ENCODE results near the gene WNT11.

WNT11 gene

GRCh38 chr11:76224461-76225121 is 18.3 kb upstream of the WNT11 start:
- DNase-seq (ENCODE audit: extremely low spot score, insufficient read length, low read depth) (no peak), FAIRE-seq (no peak)

- no peak for FAIRE-seq
- DNase-seq (ENCODE audit: extremely low spot score, insufficient read length, low read depth), result no peak
These were observed 15.1 kb upstream of the WNT11 start for GRCh38 chr11:76221365-76221764.

- DNase-seq (ENCODE audit: extremely low spot score, insufficient read length, low read depth) (no peak), FAIRE-seq (no peak)
These were observed 12.9 kb upstream of the WNT11 start for GRCh38 chr11:76219243-76219642.

- DNase-seq (ENCODE audit: extremely low spot score, insufficient read length, low read depth) (no peak), FAIRE-seq (no peak)
These were observed 12.3 kb upstream of the WNT11 start for GRCh38 chr11:76218449-76219178.

GRCh38 chr11:76217653-76218160 is 11.4 kb upstream of the WNT11 start:
- FAIRE-seq (no peak), DNase-seq (ENCODE audit: extremely low spot score, insufficient read length, low read depth) (no peak)

- FAIRE-seq, result no peak
- no peak for DNase-seq (ENCODE audit: extremely low spot score, insufficient read length, low read depth)
These were observed 10.4 kb upstream of the WNT11 start for GRCh38 chr11:76216536-76217325.

- FAIRE-seq, result no peak
These were observed 9.6 kb upstream of the WNT11 start for GRCh38 chr11:76215941-76216340.

GRCh38 chr11:76214968-76215548 is 8.8 kb upstream of the WNT11 start:
- DNase-seq (ENCODE audit: extremely low spot score, insufficient read length, low read depth) (no peak), FAIRE-seq (no peak)

More at GRCh38 chr11:76215941-76216340, 9.6 kb upstream of the WNT11 start:
- DNase-seq (ENCODE audit: extremely low spot score, insufficient read length, low read depth), result no peak

- FAIRE-seq (no peak), DNase-seq (ENCODE audit: extremely low spot score, insufficient read length, low read depth) (no peak)
These were observed 7.9 kb upstream of the WNT11 start for GRCh38 chr11:76214186-76214585.

- DNase-seq (ENCODE audit: extremely low spot score, insufficient read length, low read depth) (no peak), FAIRE-seq (no peak)
These were observed 6.1 kb upstream of the WNT11 start for GRCh38 chr11:76212086-76213035.

GRCh38 chr11:76210931-76211851 is 4.9 kb upstream of the WNT11 start:
- FAIRE-seq (no peak), DNase-seq (ENCODE audit: extremely low spot score, insufficient read length, low read depth) (no peak)

- no peak for FAIRE-seq
- DNase-seq (ENCODE audit: extremely low spot score, insufficient read length, low read depth), result no peak
These were observed 4.0 kb upstream of the WNT11 start for GRCh38 chr11:76209973-76210930.

- DNase-seq (ENCODE audit: extremely low spot score, insufficient read length, low read depth), result no peak
- no peak for FAIRE-seq
These were observed 3.2 kb upstream of the WNT11 start for GRCh38 chr11:76209375-76209972.

- peak; percentile 54 for DNase-seq (ENCODE audit: extremely low spot score, insufficient read length, low read depth)
These were observed 2.4 kb upstream of the WNT11 start for GRCh38 chr11:76208438-76209374.

GRCh38 chr11:76207642-76208401 is 1.5 kb upstream of the WNT11 start:
- FAIRE-seq (peak; percentile 60), DNase-seq (ENCODE audit: extremely low spot score, insufficient read length, low read depth) (peak; percentile 74)

More at GRCh38 chr11:76208438-76209374, 2.4 kb upstream of the WNT11 start:
- FAIRE-seq, result peak; percentile 26

All from GM18507 (cell line).